Omental fat pad (tissue), 4 donors: ENCODE measurements around the gene EPHA5. TPM values are rescaled to one million over a fixed set of nuclear protein-coding genes. Genes with fewer than 3 reads are reported as not detected.

Experiments
- ATAC-seq: fragments of 150-250 bp; one replicate; pipeline ENCODE4 v1.9.1; 2016; ENCODE audit warnings: mild to moderate bottlenecking, moderate library complexity; ENCODE audit not compliant: low FRiP score
- DNase-seq: peaks from one replicate; pipeline ENCODE4 v3.0.0-alpha.2; 2019; ENCODE audit warnings: low spot score
- total RNA-seq, 4 donors: library from RNA; depleted of rRNA; stranded (reverse); fragments of >200 nt; gene quantifications; one replicate each; pipeline ENCODE4 v1.1.0, GENCODE V29; 2016
- TF ChIP-seq, protein P1 (sequence below), 3 donors: fragments of 450-650 bp; IDR thresholded peaks; one replicate each; pipeline ENCODE4 v1.5.1; 2016 to 2017; ENCODE audit warnings: antibody characterized with exemption in 3 of 3, mild to moderate bottlenecking in 3 of 3, moderate library complexity in 2 of 3

Gene EPHA5
- total RNA-seq, 4 donors from 2014 or later: 0.12 to 0.65 TPM; not detected in 2

DNA sequence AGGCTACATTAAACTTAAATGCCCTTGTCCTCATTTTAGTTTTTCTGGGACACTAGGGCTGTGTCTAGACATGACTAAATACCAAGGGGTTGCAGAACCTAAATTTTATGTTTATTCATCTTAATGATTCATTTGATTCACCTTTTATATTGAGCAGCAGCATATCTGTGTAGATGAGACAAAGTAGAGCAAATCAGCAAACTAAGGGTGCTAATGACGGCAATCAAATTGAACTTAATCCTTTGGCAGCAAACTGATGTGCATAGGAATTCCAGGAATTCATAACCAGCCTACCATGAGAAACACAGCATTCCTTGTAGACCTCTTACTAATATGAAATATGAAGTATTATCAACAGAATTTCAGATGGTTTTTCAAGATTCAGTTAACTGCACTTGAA is 25.1 kb downstream of the EPHA5 start:
- TF ChIP-seq, protein P1, sequence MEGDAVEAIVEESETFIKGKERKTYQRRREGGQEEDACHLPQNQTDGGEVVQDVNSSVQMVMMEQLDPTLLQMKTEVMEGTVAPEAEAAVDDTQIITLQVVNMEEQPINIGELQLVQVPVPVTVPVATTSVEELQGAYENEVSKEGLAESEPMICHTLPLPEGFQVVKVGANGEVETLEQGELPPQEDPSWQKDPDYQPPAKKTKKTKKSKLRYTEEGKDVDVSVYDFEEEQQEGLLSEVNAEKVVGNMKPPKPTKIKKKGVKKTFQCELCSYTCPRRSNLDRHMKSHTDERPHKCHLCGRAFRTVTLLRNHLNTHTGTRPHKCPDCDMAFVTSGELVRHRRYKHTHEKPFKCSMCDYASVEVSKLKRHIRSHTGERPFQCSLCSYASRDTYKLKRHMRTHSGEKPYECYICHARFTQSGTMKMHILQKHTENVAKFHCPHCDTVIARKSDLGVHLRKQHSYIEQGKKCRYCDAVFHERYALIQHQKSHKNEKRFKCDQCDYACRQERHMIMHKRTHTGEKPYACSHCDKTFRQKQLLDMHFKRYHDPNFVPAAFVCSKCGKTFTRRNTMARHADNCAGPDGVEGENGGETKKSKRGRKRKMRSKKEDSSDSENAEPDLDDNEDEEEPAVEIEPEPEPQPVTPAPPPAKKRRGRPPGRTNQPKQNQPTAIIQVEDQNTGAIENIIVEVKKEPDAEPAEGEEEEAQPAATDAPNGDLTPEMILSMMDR (IDR thresholded peaks at IDR 0.05): no peak
- no peak for DNase-seq
- ATAC-seq: no peak

DNA sequence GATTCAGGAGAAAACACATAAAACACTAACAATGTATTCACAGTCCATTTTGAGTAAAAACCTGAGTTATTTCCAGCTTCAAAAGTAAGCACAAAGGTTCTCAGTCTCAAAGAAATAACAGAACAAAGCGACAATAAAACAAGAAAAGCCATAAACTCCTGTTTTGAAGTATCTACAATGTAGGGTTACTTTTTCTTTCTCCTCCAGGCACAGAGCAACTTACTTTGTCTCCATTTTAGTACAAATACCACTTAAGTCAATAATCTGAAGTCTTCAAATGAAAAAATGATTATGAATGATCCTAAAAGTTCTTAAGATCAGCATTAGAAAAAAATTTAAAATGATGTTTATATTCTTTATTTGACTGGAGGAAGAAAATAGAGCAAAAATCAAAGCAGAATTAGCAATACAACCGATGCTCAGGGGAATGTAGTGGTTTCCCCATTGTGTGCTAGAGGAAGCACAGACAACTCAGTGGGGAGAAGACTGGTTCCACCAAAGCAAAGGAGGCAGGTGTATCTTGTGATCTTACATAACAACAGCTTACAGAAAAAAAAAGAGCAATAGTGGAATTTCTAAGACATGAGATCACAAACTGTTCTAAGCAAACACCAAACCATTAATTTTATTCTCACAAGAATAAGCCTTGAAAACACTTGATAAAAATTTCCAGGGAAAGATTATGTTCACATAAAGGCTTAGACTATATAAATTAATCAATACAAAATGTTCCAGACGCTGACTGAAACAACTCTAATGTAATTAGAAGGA is 35.1 kb downstream of the EPHA5 start:
- TF ChIP-seq, protein P1 (IDR thresholded peaks at IDR 0.05): no peak
- ATAC-seq: no peak
- DNase-seq: no peak

- no peak for DNase-seq
- no peak for ATAC-seq
- TF ChIP-seq, protein P1 (IDR thresholded peaks at IDR 0.05): no peak
Observed at GRCh38 chr4:65624651-65625050, 45.6 kb downstream of the EPHA5 start.

DNA sequence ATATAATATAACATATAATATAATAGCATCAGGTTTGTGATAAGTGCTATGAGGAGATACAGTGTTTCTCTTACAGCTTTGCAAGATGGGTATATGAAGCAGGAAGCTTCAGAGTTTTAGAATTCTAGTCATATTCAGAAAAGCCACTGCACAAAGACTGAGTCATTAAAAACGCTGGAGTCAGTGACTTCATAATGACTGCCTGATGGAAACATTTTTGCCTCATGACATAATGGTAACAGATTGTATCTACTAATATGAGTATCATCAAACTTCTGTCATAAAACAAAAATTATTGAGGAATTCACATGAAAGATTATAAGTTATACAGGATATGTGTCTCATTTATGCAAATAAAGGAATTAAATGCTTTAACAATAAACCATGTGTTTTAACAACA is 46.8 kb downstream of the EPHA5 start:
- no peak for ATAC-seq

GRCh38 chr4:65617416-65617815 is 52.9 kb downstream of the EPHA5 start:
- DNase-seq: no peak
- ATAC-seq: no peak
- TF ChIP-seq, protein P1 (IDR thresholded peaks at IDR 0.05): no peak

More for the DNA sequence above, 46.8 kb downstream of the EPHA5 start:
- TF ChIP-seq, protein P1 (IDR thresholded peaks at IDR 0.05): no peak
- no peak for DNase-seq

DNA sequence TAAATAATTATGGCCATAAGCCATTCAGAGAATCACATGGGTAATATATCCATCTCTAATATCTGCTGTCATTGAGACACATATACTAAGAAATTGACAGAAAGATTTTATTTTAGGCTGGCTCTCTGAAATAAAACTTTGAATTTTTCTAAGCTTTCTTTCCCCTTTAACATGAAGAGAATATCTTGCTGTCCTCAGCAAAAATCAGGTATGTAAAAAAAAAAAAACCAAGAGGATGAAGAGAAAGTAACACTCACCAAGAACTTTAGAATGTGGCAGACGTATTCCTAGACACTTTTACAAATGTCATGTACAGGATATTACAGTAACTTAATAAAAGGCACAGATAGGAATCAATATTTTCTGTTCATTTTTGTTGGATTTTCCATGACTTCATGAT is 65.8 kb downstream of the EPHA5 start:
- TF ChIP-seq, protein P1 (IDR thresholded peaks at IDR 0.05): no peak
- ATAC-seq (no peak), DNase-seq (no peak)

- DNase-seq (no peak), ATAC-seq (no peak)
Observed at GRCh38 chr4:65600656-65601055, 69.6 kb downstream of the EPHA5 start.

More at GRCh38 chr4:65600656-65601055, 69.6 kb downstream of the EPHA5 start:
- TF ChIP-seq, protein P1 (IDR thresholded peaks at IDR 0.05): no peak
